ENCODE measurements around the gene TMC6. TPM values are rescaled to one million over a fixed set of nuclear protein-coding genes. Genes with fewer than 3 reads are reported as not detected.

TMC6 gene
- total and polyA plus RNA-seq, 2 of the 13 experiments (the other 11 are each of a cell fraction or from before 2014, with no cell fraction given): 48.4 to 99.1 TPM

GRCh38 chr17:78128551-78129350 is at the start of gene TMC6 (continued):
- TF ChIP-seq, protein P1, sequence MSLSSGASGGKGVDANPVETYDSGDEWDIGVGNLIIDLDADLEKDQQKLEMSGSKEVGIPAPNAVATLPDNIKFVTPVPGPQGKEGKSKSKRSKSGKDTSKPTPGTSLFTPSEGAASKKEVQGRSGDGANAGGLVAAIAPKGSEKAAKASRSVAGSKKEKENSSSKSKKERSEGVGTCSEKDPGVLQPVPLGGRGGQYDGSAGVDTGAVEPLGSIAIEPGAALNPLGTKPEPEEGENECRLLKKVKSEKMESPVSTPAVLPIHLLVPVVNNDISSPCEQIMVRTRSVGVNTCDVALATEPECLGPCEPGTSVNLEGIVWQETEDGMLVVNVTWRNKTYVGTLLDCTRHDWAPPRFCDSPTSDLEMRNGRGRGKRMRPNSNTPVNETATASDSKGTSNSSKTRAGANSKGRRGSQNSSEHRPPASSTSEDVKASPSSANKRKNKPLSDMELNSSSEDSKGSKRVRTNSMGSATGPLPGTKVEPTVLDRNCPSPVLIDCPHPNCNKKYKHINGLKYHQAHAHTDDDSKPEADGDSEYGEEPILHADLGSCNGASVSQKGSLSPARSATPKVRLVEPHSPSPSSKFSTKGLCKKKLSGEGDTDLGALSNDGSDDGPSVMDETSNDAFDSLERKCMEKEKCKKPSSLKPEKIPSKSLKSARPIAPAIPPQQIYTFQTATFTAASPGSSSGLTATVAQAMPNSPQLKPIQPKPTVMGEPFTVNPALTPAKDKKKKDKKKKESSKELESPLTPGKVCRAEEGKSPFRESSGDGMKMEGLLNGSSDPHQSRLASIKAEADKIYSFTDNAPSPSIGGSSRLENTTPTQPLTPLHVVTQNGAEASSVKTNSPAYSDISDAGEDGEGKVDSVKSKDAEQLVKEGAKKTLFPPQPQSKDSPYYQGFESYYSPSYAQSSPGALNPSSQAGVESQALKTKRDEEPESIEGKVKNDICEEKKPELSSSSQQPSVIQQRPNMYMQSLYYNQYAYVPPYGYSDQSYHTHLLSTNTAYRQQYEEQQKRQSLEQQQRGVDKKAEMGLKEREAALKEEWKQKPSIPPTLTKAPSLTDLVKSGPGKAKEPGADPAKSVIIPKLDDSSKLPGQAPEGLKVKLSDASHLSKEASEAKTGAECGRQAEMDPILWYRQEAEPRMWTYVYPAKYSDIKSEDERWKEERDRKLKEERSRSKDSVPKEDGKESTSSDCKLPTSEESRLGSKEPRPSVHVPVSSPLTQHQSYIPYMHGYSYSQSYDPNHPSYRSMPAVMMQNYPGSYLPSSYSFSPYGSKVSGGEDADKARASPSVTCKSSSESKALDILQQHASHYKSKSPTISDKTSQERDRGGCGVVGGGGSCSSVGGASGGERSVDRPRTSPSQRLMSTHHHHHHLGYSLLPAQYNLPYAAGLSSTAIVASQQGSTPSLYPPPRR (CRISPR knock-in tag; IDR thresholded peaks at IDR 0.05; ENCODE audit: borderline replicate concordance): peak; percentile 41; the same call in 1 of the 2 replicates
- no peak for TF ChIP-seq FOXP1 (IDR thresholded peaks at IDR 0.05)
- TF ChIP-seq FOXP1 (CRISPR knock-in tag; IDR thresholded peaks at IDR 0.05): peak; percentile 60
- no peak for TF ChIP-seq SMC3 (IDR thresholded peaks at IDR 0.05; ENCODE audit: low read length)
- TF ChIP-seq MAFF (IDR thresholded peaks at IDR 0.05; ENCODE audit: low read depth, low read length): no peak
- TF ChIP-seq SALL2 (CRISPR knock-in tag; IDR thresholded peaks at IDR 0.05): 0 out of 2 replicates have a peak, but pooled peaks have one; percentile 27
- TF ChIP-seq MATR3 (CRISPR knock-in tag; IDR thresholded peaks at IDR 0.05): no peak
- TF ChIP-seq ZMAT5 (CRISPR knock-in tag; IDR thresholded peaks at IDR 0.05; ENCODE audit: borderline replicate concordance, low read depth): no peak
- no peak for TF ChIP-seq ZFP41 (CRISPR knock-in tag; IDR thresholded peaks at IDR 0.05; ENCODE audit: borderline replicate concordance)
- TF ChIP-seq, protein P2, sequence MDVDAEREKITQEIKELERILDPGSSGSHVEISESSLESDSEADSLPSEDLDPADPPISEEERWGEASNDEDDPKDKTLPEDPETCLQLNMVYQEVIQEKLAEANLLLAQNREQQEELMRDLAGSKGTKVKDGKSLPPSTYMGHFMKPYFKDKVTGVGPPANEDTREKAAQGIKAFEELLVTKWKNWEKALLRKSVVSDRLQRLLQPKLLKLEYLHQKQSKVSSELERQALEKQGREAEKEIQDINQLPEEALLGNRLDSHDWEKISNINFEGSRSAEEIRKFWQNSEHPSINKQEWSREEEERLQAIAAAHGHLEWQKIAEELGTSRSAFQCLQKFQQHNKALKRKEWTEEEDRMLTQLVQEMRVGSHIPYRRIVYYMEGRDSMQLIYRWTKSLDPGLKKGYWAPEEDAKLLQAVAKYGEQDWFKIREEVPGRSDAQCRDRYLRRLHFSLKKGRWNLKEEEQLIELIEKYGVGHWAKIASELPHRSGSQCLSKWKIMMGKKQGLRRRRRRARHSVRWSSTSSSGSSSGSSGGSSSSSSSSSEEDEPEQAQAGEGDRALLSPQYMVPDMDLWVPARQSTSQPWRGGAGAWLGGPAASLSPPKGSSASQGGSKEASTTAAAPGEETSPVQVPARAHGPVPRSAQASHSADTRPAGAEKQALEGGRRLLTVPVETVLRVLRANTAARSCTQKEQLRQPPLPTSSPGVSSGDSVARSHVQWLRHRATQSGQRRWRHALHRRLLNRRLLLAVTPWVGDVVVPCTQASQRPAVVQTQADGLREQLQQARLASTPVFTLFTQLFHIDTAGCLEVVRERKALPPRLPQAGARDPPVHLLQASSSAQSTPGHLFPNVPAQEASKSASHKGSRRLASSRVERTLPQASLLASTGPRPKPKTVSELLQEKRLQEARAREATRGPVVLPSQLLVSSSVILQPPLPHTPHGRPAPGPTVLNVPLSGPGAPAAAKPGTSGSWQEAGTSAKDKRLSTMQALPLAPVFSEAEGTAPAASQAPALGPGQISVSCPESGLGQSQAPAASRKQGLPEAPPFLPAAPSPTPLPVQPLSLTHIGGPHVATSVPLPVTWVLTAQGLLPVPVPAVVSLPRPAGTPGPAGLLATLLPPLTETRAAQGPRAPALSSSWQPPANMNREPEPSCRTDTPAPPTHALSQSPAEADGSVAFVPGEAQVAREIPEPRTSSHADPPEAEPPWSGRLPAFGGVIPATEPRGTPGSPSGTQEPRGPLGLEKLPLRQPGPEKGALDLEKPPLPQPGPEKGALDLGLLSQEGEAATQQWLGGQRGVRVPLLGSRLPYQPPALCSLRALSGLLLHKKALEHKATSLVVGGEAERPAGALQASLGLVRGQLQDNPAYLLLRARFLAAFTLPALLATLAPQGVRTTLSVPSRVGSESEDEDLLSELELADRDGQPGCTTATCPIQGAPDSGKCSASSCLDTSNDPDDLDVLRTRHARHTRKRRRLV (CRISPR knock-in tag; IDR thresholded peaks at IDR 0.05): no peak
- TF ChIP-seq FOXA3 (CRISPR knock-in tag; IDR thresholded peaks at IDR 0.05): peak; percentile 69
- no peak for TF ChIP-seq ZNF20 (CRISPR knock-in tag; IDR thresholded peaks at IDR 0.05)
- TF ChIP-seq MXI1 (IDR thresholded peaks at IDR 0.05; ENCODE audit: borderline replicate concordance, low read depth, low read length): peak; percentile 81; the same call in 2 of the 3 replicates
- TF ChIP-seq, protein P3, sequence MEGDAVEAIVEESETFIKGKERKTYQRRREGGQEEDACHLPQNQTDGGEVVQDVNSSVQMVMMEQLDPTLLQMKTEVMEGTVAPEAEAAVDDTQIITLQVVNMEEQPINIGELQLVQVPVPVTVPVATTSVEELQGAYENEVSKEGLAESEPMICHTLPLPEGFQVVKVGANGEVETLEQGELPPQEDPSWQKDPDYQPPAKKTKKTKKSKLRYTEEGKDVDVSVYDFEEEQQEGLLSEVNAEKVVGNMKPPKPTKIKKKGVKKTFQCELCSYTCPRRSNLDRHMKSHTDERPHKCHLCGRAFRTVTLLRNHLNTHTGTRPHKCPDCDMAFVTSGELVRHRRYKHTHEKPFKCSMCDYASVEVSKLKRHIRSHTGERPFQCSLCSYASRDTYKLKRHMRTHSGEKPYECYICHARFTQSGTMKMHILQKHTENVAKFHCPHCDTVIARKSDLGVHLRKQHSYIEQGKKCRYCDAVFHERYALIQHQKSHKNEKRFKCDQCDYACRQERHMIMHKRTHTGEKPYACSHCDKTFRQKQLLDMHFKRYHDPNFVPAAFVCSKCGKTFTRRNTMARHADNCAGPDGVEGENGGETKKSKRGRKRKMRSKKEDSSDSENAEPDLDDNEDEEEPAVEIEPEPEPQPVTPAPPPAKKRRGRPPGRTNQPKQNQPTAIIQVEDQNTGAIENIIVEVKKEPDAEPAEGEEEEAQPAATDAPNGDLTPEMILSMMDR (CRISPR knock-in tag; IDR thresholded peaks at IDR 0.05): no peak
- no peak for TF ChIP-seq ZNF513 (CRISPR knock-in tag; conservative IDR thresholded peaks at IDR 0.05)
- TF ChIP-seq SPEN (CRISPR knock-in tag; IDR thresholded peaks at IDR 0.05; ENCODE audit: low read depth): no peak

All from HepG2 (cell line).